GM21390 (cell line): ENCODE measurements around the gene PI4KA.

ENCODE experiments used
- ATAC-seq: cut with Tn5 transposase; IDR thresholded peaks from one replicate; pipeline ENCODE4 v1.9.1; 2021; ENCODE audit not compliant: unreplicated experiment

PI4KA gene

GRCh38 chr22:20819471-20819870, 39.1 kb downstream of the PI4KA start:
- no peak for ATAC-seq

DNA sequence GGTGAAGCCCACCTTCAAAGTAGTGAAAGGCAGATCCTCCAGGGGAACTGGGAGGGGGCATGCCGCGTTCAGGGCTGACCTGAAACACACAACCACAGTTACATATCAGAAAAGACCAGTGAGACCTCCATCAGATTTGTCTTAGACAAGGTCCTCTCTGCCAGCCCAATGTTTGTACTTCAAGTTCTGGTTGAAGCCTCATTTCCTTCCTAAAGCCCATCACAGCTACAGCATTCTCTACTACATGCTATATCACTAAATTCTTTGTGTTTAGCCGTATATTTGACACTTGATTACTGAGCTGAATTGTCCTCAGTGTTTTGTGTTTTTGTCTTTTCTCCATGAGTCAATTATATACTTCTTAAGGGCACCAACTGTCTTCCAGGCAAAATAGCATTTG, 40.1 kb downstream of the PI4KA start:
- no peak for ATAC-seq

- no peak for ATAC-seq
Measured at GRCh38 chr22:20816559-20816958, 42.1 kb downstream of the PI4KA start.

DNA sequence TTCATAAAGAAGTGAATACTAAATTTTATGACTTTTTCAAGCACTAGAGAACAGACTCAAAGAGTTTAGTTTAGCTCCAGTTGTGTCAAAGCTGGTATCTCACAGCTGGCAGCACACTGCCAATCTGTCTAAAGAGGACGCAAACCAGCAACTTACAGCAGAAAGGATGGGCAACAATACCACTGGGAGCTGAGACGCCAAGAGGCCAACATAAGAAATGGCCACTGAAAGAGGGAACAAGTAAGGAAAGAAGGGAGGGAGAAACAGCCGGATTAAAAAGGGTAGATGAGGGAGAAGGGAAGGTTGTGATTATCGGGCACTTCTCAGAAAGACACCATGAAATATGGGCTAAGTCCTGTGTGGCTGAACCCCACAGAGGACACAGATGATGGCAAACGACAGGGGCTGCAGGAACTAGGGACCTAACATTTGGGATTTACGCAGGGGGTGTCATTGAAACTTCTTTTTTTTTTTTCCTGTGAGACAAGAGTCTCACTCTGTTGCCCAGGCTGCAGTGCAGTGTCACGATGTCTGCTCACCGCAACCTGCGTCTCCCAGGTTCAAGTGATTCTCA, 43.0 kb downstream of the PI4KA start:
- ATAC-seq, result no peak

- no peak for ATAC-seq
Measured at GRCh38 chr22:20814221-20814808, 44.3 kb downstream of the PI4KA start.

DNA sequence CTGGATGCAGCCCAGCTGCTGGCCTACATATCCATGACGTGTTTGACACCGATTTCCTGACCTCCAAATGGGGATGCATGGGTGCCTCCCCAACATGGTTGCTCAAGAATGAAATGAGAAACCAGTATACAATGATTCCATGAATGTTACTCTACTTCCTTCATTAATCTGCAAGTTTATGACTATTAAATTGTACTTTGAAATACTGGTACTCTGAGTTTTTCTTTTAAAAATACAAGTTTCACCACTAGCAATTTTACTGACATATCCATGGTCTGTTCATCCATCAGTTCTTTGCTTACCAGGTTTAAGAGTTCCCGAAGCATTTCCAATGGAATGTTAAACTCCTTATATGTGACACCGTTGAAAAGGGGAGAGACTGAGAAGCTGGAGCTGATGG, 45.6 kb downstream of the PI4KA start:
- ATAC-seq, result no peak

- ATAC-seq, result no peak
Measured at GRCh38 chr22:20811971-20812660, 46.5 kb downstream of the PI4KA start.

DNA sequence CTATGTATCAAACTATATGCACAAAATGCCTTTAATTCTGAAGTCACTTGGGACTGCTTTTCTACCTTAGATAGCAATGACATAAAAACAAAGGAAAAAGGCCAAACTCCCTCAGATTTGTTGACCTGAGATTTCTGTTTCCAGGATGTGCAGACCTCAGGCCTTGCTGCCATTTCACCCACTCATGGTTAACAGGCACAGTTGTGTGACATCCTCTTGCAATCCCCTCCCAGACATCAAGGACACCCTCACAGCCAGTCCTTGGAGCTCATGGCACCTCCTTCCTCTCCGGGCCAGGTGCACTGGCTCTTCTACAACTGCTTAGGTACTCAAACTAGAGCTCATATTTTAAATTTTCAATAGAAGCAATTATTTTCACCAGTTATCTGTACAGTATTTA, 47.4 kb downstream of the PI4KA start:
- ATAC-seq, result no peak

GRCh38 chr22:20810645-20811044, 48.0 kb downstream of the PI4KA start:
- no peak for ATAC-seq

DNA sequence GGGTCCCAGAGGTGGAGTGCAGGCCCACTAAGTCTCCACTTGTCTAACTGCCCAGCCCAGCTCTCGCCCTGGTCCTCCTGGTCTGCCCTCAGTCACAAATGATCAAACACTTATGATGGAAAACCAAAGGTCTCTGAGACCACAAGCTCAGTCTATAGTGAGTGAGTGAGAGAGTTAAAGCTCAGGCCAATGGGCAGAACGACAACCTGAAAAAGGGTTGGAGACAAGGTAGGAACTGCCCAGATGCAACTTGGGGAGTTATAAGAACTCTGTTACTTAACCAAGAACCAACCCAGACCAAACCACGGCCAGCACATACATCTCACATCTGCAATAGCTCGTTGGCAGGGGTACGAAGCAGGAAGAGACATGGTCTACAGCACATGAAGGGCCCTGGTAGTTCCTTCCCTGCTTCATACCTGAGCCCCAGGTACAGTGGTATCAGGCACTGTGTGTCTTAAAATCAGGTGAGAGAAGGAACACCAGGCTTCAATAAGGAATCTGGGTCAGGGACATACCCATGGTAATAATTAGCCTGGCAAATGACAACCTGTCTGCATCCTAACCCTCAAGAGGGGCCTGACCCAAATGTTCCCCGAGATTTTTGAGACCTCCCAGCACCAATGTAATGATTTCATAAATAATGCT, 48.9 kb downstream of the PI4KA start:
- no peak for ATAC-seq

GRCh38 chr22:20808844-20809243, 49.8 kb downstream of the PI4KA start:
- no peak for ATAC-seq

- no peak for ATAC-seq
Measured at GRCh38 chr22:20807315-20807752, 51.3 kb downstream of the PI4KA start.

DNA sequence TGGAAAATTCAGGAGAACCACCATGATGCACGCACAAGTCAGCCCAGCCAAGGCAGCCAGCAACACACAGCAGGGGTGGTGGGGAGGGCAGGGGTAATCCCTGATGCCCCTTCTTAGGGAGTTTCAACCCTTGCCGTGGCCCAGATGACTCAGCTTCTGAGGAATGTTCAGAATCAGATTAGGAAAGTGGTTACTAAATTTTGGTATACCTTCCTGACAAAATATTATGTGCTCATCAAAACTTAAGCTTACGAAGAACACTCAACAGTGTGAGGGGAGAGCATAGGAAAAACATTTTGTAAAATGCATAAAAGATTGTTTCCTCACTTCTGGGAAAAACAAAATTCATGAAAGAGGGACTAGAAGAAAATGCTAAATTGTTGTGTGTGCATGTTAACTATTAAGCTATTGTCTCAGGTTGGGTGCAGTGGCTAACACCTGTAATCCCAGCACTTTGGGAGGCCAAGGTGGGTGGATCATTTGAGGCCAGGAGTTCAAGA, 52.6 kb downstream of the PI4KA start:
- ATAC-seq, result no peak

DNA sequence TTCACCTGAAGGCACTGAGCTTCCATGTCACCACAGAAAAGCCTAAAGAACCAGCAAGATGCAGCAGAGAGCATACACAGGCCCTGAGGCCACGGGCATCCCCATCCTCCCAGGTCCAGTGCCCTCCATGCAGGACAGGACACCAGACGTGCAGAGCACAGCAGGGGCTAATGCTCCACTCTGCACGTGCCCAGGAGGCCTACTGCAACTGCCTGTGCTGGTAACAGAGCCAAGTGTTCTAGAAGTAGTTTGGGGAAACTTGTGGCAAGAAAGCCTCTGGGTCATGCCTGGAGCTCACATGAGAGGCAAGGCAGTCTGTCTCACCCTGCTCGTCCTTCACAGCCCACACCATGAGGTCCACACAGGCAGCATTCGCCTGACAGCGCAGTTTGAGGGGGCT, 54.0 kb downstream of the PI4KA start:
- ATAC-seq, result no peak

GRCh38 chr22:20803696-20804324, 54.8 kb downstream of the PI4KA start:
- ATAC-seq, result no peak

DNA sequence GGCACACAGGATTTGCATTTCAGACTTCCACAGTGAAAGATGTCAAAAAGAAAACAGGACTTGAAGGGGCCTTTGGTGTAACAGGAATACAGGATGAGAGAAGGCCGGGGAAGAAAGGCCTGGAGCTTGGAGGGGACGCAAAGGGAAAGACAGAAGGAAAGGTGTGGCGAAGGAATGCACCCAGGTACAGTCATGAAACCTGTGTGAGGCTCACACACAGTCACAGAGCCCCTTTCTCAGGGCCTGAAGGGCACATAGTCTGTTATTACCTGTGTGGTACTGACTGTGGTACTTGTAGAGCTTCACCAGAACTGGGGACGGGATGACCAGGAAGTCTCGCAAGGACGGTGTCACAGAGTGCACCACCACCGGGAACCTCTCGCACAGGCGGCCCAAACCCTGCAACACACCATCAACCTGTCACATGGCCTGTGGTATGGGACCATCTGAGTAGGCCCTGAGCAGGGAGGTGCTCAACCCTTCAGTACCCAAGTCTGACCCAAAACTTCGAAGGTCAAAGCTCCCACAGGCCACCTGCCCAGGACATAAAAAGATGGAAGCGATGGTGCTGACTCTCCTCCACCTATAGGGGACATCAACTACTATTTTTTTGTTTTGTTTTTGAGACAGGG, 55.6 kb downstream of the PI4KA start:
- ATAC-seq, result no peak

- no peak for ATAC-seq
Measured at GRCh38 chr22:20802452-20802851, 56.2 kb downstream of the PI4KA start.

- no peak for ATAC-seq
Measured at GRCh38 chr22:20799449-20799848, 59.2 kb downstream of the PI4KA start.

DNA sequence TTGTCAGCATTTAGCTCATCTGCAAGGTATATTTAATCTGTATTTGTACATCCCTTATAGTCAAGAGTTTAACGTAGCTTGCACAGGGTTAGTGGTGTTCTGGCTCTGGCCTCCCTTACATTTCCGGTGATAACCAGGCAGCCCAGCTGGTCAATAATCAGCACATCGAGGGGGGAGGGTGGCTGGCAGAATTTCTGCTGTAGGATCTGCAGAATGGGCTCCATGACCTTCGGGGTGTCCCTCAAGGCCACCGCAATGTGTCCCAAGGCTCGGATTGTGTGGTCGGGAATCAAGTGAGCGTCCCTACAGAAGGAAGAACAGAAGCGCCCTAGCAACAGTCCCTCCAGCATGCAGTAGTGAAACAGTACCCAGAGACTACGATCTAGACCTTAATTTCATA, 59.6 kb downstream of the PI4KA start:
- no peak for ATAC-seq

DNA sequence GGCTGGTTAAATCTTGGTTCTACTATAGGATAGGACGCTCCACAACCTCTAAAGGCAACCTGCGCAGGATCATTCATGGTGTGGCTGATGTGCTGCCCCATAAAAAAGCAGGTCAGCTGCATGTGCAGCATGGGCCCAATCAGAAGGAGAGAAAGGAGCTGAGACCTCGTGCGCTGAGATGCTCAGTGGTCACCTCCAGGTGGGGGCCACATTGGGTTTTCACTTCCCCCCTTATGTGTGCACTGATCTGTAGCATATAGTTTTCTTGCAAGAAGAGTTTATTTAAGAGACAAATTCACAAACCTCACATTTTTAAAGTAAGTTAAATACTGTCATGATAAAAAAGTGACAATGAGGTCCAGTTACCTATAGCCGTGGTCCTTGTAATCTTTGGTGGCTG, 60.4 kb downstream of the PI4KA start:
- ATAC-seq, result no peak

- no peak for ATAC-seq
Measured at GRCh38 chr22:20796731-20797130, 61.9 kb downstream of the PI4KA start.
